AG20443 (cell line): ENCODE results near the gene TPCN1.
"Not testable (repeated sequence)": the region's sequence is repeated elsewhere in the genome, so short reads cannot be mapped to it uniquely, and the experiment has no call there.

ENCODE experiments used
- DNase-seq: peaks from one replicate; pipeline ENCODE4 v3.0.0; 2012; ENCODE audit warnings: low spot score, mixed read lengths

The TPCN1 gene

DNA sequence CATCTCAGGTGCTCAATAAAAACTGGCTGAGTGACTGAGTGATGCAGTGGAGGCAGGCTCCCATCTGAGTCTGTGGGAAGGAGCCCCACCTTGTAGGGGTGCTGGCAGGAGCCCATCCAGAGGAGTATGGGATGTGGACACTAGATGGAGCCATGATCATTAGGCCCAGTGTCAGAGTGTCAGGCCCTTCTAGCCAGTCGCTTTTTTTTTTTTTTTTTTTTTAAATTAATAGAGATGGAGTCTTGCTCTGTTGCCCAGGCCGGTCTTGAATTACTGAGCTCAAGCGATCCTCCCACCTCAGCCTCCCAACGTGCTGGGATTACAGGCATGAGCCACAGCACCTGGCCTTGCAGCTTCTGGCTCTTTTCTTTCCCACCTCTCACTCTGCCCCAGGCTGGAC is 24.3 kb upstream of the TPCN1 start:
- peak; percentile 90 for DNase-seq

DNA sequence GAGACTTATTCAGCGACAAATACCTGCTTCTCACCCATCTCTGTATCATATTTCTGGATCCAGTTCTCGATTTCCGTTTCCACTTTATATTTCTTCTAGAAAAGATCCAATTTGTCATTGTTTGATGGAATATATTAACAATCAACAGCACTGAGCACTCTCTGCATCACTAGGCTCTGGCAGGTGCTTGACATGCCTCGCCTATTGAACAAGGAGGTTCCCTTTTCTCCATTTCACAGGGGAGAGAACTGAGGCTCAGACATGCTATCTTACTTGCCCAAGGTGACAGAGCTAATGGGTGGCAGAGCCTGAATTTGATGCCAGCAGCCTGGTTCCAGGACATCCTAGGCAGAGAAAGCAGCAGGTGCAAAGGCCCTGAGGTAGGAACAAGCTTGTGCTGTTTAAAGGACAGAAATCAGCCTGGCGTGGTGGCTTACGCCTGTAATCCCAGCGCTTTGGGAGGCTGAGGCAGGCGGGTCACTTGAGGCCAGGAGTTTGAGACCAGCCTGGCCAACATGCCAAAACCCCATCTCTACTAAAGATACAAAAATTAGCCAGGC is 23.7 kb upstream of the TPCN1 start:
- DNase-seq = no peak

DNA sequence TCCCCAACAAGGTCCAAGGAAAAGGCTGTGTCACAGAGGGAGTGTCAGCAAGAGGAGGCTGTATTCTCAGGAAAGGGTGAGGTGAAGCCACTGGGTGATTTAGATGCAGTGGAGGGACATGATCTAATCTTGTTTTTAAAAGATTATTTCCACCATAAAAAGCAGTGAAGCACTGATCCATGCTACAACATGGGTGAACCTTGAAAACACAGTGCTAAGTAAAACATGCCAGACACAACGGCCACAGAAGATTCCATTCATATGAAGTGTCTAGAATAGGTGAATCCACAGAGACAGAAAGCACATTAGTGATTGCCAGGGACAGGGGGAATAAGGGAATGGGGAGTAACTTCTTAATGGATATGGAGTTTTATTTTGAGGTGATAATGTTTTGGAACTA is 23.0 kb upstream of the TPCN1 start:
- DNase-seq = no peak

DNA sequence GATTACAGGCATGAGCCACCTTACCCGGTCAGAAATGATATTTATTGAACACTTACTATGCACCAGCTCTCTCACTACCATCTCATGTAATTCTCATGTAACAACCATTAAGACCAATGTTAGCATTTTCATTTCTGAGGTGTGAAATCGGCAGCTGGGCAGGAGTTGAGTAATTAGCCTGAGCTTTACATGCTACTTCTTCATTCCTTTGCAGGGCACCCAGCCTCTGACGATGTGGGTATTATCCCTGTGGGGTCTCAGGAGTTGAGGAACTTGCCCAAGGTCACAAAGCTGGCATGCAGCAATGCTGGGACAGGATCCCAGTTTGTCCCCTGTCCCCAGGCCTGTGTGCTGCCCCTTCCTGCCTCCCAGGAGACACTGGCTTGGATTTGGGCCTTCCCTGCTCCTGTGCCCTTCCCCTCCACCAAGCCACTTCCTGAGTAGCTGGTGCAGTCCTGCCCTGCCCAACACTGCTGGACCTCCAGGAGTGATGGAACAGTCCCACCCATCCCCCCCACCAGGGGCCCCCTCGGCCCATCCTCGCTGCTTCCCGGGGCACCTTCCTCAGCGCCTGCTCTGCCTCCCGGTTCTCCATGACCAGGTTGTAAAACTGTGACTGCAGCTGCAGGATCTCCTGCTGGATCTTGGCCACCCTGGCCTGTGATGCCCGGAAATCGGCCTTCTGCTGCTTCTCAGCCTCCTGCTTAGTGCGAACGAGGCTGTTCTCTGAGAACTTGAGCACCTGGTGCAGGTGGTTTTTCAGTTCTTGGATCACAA is 21.1 kb upstream of the TPCN1 start:
- no peak for DNase-seq

DNA sequence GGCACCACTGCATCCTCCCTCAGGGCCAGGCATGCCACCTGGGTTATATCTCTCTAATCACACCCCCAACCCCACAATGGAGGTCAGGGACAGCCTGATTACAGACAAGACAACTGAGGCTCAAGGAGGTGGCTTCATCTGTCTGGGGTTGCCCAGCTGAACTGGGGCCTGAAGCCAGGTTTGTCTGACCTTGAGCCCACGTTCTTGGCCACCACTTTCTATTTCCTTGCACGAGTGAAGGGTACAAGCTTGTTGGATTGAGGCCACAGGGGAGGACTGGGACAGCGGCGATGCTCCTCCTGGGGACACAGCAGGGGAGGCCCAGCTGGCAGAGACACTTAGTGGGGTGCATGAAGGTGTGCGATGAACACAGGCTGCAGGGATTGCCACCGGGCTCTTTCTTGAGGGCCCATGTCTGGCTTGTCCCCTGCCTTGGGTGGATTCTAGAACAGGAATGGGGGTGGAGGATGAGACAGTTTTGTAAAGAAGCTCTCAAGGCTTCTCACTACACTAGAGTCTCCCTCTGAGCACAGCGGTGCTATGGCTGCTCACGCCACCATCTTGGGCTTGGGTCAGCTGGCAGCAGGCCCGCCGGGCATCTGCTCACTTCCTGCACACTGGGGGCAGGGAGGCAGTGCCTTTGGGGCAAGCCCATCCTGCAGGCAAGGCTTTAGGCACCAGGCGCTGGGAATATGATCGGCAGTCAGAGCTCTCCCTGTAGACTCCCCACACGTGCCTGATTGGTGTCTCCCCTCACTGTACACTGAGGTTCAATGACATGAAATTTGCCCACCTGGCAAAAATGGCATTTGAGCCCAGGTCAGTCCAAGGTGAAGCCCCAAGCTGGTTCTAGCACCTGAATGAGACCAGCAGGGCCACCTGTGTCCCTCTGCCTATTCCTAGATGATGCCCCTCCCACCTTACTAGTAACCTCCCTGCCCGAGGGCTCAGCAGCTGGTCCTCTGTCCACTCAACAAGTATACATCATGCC is 19.8 kb upstream of the TPCN1 start:
- no peak for DNase-seq

DNA sequence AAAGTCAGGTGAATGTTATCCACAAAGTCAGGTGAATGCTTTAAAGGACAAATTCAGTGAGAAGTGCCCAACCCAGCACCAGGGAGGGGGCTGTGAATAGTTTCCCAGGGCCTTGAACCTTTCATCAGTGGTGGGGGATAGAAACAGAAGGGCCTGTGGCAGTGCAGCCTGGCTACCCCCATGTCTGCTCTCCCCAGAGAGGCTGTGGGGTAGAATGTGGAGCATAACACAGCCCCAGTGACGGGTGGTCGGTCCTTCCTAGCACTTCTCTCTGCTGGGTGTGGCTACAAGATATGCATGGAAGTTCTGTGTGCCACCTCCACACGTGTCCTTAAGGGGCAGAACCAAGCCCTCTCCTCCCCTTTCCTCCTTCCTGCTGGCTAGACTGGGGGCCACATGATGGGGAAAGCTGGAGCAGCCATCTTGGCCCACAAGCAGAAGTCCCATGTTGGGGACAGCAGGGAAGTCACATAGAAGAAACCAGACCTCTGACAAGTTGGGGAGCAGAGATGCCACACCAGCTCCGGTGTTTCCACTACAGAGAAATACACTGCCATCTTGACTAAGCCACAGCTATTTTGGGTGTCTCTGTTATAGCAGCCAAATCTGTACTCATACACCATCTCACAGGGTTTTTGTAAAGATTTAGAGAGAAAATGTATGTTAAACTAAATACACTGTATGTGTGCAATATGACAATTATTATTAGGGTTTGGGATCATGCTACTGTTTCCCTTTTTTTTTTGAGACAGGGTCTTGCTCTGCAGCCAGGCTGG is 18.8 kb upstream of the TPCN1 start:
- no peak for DNase-seq

DNA sequence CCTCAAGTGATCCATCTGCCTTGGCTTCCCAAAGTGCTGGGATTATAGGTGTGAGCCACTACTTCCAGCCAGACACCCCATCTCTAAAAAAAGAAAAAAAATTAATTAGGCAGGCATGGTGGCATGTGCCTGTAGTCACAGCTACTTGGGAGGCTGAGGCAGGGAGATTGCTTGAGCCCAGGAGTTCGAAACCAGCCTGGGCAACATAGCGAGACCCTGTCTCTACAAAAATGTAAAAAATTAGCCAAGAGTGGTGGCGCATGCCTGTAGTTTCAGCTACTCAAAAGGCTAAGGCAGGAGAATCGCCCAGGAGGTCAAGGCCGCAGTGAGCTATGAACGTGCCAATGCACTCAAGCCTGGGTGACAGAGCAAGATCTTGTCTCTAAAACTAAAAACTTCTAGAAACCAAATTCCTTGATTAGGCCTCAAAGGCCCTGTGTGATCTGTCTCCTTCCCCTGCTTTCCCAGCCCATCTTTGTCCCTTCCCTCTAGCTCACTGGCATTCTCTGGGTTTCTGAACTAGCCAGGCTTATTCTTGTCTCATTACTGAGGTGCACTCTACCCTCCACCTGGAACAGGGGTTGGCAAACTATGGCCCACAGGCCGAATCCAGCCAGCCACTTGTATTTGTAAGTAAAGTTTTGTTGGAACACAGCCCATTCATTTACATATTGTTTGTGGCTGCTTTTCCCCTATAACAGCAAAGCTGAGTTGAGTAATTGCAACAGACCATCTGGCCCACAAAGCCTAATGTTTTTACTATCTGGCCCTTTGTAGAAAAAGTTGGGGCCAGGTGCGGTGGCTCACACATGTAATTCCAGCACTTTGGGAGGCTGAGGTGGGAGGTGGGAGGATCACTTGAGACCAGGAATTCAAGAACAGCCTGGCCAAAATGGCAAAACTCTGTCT is 17.2 kb upstream of the TPCN1 start:
- DNase-seq = no peak

DNA sequence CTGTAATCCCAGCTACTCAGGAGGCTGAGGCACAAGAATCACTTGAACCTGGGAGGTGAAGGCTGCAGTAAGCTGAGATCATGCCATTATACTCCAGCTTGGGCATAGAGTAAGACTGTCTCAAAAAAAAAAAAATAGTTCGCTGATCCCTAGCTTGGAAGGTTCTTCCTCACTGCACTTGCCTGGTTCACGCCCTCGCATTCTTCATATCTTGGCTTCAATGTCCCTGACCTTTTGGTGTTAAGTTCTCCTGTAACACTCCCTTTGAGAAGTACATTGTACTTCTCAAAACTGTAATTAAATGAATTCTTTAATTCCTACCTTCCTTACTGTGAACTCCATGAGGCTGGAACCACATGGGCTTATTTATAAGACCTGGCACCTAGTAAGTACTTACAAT is 16.5 kb upstream of the TPCN1 start:
- no peak for DNase-seq

DNA sequence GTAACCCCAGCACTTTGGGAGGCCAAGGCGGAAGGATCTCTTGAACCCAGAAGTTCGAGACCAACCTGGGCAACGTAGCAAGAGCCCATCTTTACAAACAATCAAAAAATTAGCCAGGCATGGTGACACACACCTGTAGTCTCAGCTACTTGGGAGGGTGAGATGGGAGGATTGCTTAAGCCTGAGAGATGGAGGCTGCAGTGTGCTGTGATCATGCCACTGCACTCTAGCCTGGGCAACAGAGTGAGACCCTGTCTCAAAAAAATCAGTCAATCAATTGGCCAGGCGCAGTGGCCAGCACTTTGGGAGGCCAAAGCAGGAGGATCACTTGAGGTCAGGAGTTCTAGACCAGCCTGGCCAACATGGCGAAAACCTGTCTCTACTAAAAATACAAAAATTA is 14.5 kb upstream of the TPCN1 start:
- not testable (repeated sequence) for DNase-seq

DNA sequence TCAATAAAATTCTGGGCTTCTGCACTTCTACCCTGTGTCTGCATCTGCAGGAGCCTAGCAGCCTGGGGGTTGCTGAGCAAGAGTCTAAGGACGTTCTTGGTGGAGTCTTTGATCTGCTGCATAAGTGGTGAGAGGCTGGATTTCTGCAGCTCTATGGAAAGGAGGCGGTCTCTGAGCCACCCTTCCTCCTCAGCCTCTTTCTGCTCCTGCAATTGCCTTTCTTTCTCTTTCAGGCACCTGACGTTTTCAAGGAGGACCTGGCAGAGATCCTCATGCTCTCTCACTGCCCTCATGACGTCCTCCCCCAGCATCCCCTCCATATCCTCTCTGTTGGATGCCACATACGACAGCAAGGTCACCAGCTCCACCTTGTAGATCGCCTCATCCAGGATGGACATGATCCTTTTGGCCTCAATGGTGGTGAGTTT is 13.6 kb upstream of the TPCN1 start:
- DNase-seq = no peak

DNA sequence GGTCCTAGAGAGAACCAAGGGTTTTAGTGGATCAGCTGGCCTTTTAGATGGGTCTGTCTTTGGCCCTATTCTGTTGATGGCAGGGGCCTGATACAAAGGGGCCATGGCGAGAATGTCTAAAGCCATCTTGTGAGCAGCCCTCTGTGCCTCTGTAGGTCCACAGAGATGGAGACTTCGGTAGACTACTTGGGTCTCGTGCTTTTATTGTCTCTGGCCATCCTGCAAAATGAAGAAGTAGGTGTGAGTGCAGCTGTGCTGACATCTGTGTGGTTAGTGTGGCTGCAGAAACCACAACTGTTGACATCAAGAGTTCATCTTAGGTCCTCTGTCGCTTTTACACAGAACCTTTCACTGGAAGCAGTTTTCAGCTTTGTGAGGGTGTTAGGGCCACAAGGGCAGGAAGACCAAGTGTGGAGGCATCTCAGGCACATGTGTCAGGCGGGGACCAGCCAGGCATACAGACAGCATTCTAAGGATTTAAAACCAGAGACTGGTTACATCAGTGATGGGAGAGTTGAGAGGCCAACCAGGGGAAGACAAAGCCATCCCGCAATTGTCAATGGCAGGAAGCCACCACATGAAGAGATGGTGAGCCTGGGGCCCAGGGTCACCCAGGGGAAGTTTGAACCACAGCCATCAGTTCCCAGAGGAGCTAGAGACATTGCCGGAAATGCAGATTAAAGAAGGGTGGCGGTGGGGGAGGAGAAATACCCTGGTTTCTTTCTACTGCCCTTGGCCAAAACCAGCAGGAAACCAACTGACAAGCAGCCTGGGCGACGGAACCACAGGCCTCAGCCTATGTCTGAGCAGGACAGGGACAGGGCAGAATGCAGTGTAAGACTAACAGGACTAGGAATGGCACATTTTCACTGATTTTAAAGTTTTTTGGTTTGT is 13.0 kb upstream of the TPCN1 start:
- peak; percentile 30 for DNase-seq

DNA sequence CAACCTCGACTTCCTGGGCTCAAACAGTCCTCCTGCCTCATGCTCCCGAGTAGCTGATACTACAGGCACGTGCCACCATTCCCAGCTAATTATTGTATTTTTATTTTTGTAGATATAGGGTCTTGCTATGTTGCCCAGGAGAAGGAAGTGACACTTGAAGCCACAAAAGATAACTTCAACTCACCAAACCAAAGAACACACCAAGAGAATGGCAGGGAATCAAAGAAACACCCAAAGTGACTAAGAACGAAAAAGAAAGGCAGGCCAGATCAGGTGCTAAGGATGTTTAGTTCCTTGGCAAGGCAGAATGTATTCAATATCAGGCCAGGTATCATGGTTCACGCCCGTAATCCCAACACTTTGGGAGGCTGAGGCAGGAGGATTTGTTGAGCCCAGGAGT is 10.1 kb upstream of the TPCN1 start:
- DNase-seq = no peak

DNA sequence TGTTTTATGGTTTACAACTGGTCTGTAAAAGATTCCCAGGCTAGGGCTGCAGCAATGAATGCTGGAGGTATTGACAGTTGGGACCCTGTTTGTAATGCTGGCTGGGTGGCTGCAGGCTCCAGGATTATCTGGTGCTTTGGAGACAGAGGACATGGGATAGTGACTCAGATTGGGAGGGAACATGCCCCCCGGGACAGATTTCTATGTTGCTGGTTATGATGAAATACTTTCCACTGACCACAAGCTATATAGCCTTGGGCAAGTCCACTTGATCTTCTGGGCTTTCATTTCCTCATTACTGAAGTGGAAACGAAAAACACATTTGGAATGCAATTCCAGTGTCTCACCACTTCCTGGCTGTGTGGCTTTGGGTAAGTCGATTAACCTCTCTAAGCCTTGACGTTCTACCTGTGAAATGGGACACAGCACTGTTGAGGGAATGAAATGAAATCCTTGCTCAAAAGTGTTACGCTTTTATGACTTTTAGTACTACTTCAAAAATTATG is 6.3 kb upstream of the TPCN1 start:
- peak; percentile 91 for DNase-seq

DNA sequence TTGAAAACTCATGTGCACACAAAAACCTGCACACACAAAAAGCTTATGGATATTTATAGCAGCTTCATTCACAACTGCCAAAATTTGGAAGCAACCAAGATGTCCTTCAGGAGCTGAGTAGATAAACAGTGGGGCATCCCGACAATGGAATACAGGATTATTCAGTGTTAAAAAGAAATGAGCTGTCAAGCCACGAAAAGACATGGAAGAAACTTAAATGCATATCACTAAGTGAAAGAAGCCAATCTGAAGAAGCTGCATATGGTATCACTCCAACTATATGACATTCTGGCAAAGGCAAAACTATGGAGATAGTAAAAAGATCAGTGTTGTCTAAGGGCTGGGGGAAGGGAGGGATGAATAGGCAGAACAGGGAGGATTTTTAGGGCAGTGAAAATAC is 5.2 kb upstream of the TPCN1 start:
- DNase-seq = no peak

DNA sequence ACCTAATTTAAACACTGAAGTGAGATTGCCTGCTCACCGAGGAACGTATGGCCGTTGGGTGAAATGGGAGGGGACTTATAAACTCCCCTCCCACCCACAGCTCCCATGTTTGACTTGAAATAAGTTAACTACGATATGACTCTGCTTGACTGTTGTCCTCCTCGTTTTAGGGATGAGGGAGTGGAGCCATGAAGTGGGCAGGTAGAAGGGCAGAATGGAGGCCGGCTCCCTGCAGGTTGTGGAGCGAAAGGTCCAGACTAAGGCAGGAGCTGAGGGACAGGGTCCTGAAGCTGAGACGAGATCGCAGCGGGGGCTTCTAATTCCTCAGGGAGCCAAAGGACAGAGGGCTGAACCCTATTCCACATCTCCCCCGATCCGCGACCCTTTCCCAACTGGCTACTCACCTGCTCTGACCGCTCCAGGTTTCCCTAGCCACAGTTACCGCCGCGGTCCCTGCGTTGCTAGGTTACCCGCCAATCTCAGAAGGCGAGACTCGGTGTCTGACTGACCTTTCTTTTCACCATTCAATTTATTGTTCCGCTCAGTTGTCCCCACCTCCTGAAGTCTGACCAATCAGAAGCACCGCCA is 577 bp upstream of the TPCN1 start:
- no peak for DNase-seq

DNA sequence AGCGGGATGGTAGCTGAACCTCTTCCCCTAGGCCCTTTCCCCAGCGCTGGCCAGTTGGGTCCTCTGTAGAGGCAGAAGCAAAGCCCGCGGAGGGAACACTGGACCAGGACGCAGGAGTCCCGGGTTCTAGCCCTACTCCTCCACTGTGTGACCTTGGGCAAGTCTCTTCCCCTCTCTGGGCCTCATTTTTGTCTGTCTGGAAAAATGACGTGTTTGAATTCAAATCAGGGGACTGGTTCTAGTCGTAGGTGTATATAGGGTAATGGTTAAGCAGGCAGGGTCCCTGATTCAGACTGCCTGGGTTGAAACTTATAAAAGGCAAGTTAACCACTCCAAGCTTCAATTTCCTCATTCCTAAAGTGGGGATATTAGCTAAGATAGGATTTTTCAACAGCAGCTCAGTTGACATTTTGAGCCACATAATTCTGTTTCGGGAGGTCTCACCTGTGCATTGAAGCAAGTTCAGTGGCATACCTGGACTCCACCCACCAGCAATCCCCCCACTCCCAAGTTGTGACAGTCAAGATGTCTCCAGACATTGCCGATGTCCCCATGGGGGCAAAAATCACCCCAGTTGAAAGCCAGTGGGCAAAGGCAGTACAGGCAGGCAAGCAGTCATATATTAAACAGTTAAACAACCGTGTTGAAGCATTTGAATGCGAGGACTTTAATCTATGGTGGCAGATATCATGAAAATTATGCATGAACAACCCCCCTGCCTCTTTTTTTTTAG is 899 bp downstream of the TPCN1 start:
- no peak for DNase-seq

DNA sequence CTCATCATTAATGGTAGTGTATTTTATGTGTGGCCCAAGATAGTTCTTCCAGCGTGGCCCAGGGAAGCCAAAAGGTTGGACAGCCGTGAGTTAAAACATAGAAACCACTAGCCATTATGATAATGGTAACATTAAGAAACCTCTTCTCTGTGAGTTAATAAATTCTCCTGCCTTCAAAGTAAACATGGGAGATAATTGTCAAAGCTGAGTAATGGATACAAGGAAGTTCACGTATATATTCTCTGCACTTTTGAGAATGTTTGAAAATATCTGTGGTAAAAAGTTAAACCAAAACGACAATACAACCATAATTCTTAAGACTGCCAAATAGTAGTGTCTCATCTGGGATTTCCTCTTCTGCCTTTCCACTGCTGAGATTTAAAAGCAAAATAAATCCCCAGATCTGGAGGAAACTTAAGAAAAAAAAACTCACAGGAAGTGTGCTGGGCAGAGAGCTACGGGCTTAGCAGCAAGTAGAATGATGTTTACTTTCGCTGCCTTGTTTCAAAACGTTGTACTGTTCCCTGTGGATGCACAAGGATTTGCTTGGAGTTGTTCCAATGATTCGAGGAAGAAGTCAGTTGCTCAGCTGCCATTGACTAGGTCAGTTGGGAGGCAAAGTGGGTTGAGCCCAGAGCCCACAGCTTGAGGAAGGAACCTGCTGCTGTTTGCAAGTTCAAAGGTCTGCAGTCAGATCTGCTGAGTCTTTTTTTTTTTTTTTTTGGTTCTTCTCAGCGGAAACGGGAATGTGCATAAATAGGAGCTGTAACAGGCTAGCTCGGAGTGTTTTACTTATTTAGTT is 1.7 kb downstream of the TPCN1 start:
- peak; percentile 67 for DNase-seq

DNA sequence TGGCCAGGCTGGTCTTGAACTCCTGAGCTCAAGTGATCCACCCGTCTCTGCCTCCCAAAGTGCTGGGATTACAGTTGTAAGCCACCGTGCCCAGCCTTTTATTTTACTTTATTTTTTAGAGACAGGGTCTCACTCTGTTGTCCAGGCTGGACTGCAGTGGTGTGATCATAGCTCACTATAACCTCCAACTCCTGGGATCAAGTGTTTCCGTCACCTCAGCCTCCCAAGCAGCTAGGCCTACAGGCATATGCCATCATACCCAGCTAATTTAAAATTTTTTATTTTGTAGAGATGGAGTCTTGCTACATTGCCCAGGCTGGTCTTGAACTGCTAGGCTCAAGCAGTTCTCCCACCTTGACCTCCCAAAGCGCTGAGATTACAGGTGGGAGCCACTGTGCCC is 3.7 kb downstream of the TPCN1 start:
- DNase-seq = no peak
